NK-92 (cell line): ENCODE measurements around the gene AKT2.

Source experiments
- DNase-seq: peaks from one replicate; lab custom pipeline; 2025; ENCODE audit not compliant: unreplicated experiment; lab: John Stamatoyannopoulos, UW

AKT2 gene

GRCh38 chr19:40254714-40255418 is 30.3 kb downstream of the AKT2 start:
- no peak for DNase-seq

GRCh38 chr19:40253611-40254092 is 31.5 kb downstream of the AKT2 start:
- no peak for DNase-seq

GRCh38 chr19:40252395-40252794 is 32.8 kb downstream of the AKT2 start:
- DNase-seq, result no peak

DNA sequence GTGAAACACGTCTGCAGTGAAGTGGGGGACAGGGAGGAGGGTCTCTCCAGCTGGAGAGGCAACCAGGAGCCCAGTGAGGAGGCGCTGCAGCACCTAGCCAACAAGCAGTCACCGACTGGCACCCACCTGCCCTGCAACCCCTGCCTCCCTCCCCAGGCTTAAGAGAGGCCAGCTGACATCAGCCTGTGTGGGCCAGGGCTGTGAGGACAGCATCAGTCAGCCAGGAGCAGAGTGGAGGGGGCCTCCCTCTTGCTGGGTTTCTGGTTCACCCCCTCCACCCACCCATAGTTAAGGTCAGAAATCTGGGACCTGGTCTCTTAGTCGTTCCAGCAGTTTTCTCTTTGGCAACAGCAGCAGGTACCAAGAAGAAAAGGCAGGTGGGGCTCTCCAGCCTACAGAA is 33.2 kb downstream of the AKT2 start:
- DNase-seq, result no peak

GRCh38 chr19:40251244-40251643 is 33.9 kb downstream of the AKT2 start:
- DNase-seq, result no peak

DNA sequence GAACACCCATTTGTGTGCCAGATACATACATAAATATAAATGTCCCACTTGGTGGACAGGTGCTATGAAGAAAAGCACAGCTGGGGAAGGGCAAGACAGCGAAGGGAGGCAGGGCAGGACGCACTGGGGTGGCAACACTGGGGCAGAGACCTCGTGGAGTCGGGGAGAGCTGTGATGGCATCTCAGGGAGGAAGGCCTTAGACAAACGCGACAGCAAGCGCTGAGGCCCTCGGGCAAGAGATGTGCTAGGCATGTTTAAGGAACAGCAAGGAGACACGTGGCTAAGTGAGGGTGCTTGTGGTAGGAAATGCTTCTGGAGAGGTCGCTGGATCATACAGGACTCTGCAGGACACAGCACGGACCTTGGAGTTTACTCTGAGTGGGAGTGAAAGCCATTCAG is 35.4 kb downstream of the AKT2 start:
- DNase-seq, result no peak

DNA sequence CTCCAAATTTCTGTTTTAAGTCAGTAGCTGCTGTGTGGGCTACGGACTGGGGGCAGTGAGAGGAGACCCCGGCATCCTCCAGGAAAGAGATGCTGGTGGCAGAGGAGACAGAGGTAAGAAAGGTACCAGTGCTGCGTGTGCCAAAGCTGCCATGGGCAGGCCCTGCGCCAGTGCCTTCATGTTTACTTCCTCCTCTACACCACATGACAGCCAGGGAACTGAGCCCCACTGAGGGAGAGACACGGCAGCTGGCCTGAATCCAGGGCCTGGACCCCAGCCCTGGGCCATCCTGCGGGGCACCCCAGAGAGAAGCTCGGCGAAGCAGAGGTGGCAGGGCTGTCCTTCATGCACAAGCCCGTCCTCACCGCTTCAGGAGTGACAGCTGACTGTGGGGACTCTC is 35.9 kb downstream of the AKT2 start:
- no peak for DNase-seq

- no peak for DNase-seq
Observed at GRCh38 chr19:40247735-40248262, 37.3 kb downstream of the AKT2 start.

DNA sequence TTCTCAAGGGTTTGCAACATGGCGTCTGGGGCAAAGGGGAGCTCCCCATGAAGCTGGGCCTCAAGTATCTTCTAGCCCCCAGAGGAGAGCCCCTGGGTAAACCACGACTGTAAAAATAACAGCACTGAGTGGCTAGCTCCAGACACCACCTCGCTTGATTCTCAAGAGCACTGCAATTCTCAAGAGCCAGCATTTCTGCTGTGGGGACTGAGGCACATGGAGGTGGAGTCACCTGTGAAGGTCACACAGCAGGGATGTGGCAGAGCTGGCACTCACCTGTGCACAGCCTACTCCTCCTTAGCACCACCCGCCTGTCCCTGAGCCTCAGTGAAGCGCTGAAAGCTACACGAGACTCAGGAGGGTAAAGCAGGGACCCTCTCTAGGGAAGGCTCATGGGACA is 38.0 kb downstream of the AKT2 start:
- DNase-seq, result no peak

GRCh38 chr19:40246292-40247073 is 38.7 kb downstream of the AKT2 start:
- DNase-seq, result no peak

- DNase-seq, result no peak
Observed at GRCh38 chr19:40245506-40246128, 39.5 kb downstream of the AKT2 start.

- no peak for DNase-seq
Observed at GRCh38 chr19:40244579-40245317, 40.4 kb downstream of the AKT2 start.

DNA sequence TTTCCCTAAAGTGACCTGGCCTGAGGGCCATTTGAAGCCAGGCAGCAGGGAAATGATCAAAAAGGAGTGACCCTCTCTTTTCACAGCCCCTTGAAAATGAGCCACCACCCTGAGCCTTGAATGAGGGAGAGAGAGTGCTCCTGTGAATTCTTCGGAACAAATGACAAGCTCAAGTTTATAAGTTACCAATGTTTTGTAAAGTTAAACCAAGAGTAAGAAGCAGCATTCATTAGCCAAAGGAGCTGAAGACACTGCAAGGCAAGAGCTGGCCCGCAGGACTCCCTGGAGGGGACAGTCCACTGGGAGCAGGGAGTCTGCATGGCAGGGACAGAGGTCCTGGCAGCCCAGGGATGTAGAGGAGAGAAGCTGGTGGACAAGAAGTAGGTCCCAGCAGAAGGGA is 42.0 kb downstream of the AKT2 start:
- no peak for DNase-seq

DNA sequence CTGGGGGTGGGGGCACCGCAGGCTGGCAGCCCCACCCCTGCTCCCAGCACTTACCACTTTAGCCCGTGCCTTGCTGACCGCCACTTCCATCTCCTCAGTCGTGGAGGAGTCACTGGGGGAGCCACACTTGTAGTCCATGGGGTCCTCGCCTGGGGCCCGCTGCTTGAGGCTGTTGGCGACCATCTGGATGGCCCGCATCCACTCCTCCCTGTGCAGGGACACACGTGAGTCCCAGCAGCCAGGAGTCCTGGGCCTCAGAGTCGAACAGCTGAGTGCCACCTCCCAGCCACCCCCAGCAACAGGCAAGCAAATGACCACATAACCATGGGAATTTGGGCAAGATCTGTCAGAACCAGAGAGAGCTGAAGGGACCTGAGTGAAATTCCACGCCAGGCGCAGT is 42.7 kb downstream of the AKT2 start:
- DNase-seq, result no peak

- DNase-seq, result no peak
Observed at GRCh38 chr19:40241809-40242384, 43.2 kb downstream of the AKT2 start.

- DNase-seq, result no peak
Observed at GRCh38 chr19:40241125-40241808, 43.9 kb downstream of the AKT2 start.

GRCh38 chr19:40240332-40240731 is 44.8 kb downstream of the AKT2 start:
- no peak for DNase-seq

DNA sequence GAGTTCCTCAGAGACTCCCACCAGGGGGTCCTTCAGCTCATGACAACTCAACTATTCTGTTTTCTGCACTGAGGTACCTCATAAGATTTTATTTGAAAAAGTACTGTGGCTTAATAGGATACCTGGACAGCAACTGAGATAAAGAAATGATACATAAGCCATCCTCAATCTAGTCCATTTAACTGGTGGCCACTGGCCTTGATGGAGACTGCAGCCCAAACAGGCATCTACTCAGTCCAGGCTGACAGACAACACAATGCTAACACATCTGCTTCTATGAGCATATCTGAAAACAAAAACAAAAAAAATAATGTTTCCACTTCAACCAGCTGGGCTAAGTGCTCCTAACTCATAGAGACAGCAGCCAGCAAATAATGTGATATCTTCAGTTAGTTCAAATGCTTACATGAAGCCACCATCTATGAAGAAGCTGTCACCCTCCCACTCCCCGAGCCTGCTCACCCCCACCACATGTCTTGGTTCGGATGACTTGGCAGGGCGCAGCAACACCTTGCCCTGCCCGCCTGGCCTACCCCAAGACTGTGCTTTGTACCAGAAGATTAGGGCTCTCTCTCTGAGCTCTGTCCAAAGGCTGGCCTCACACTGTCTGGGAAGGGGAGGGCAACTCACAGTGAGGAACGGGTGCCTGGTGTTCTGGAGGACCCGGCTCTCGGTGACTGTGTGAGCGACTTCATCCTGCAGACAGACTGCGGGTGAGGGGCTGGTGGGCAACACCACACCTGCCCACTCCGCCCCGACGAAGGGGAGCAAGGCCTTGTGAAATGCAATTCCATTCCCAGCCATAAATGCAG is 45.5 kb downstream of the AKT2 start:
- DNase-seq, result no peak

DNA sequence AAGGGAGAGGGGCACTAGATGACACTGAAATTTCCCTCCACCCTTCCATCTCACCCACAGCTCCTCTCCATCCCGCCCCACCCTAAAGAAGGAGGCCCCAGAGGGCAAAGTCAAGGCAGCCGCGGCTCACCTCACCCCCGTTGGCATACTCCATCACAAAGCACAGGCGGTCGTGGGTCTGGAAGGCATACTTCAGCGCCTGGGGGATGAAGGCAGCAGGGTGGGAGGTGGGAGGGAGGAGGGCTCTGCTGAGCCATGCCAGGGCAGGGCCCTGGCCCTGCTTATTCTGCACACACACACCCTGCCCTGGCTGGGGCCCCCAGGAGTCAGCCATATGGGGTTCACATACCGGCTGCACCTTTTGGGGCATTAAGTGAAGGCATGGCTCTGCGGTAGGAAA is 46.4 kb downstream of the AKT2 start:
- DNase-seq, result no peak
